Activated CD8-positive, alpha-beta T cell treated with anti-CD3 and anti-CD28 coated beads for 36 hours (primary cell): Measurements from ENCODE around the gene S100A14. TPM values are rescaled to one million over a fixed set of nuclear protein-coding genes. Genes with fewer than 3 reads are reported as not detected.
"Not testable (repeated sequence)": the region's sequence is repeated elsewhere in the genome, so short reads cannot be mapped to it uniquely, and the experiment has no call there.

Experiments used
- ATAC-seq: fragments of 200-7000 bp; cut with Tn5 transposase; one replicate; pipeline ENCODE4 v1.10.0; 2021; ENCODE audit warnings: mild to moderate bottlenecking, moderate library complexity
- CTCF ChIA-PET: fragments of 350-600 bp; sonication (Branson Sonifier 250); formaldehyde crosslinking; loops from one replicate; lab custom pipeline; 2021; ENCODE audit warnings: antibody characterized with exemption; lab: Charles Lee
- POLR2A ChIA-PET: fragments of 350-600 bp; sonication (Branson Sonifier 250); formaldehyde crosslinking; loops from one replicate; lab custom pipeline; 2021; ENCODE audit warnings: antibody characterized with exemption; lab: Charles Lee
- DNase-seq: peaks from one replicate; pipeline ENCODE4 v3.0.0-alpha.2; 2020
- H3K27ac Mint-ChIP-seq: one replicate; pipeline ENCODE4 v1.8.0; 2021; ENCODE audit warnings: mild to moderate bottlenecking, mixed read lengths
- H3K27me3 Mint-ChIP-seq: one replicate; pipeline ENCODE4 v1.8.0; 2021; ENCODE audit warnings: mixed read lengths
- H3K36me3 Mint-ChIP-seq: one replicate; pipeline ENCODE4 v1.8.0; 2021; ENCODE audit warnings: low read depth, mixed read lengths
- H3K4me1 Mint-ChIP-seq: one replicate; pipeline ENCODE4 v1.8.0; 2021; ENCODE audit warnings: low read depth, mixed read lengths
- H3K4me3 Mint-ChIP-seq: one replicate; pipeline ENCODE4 v1.8.0; 2021; ENCODE audit warnings: mild to moderate bottlenecking, moderate library complexity, mixed read lengths
- H3K9me3 Mint-ChIP-seq: one replicate; pipeline ENCODE4 v1.8.0; 2021; ENCODE audit warnings: mixed read lengths
- intact Hi-C: fragments of 100-400 bp; cut with micrococcal nuclease; formaldehyde crosslinking; loops from one replicate; pipeline ENCODE4 v1.10.0; 2022
- total RNA-seq, 2 experiments: library from RNA; stranded (reverse); gene quantifications; one replicate each; pipeline ENCODE4 v1.2.3, GENCODE V29; 2021
- TF ChIP-seq, protein P1 (sequence below): fragments of 200-600 bp; IDR thresholded peaks from one replicate; pipeline ENCODE4 v1.8.0; 2022; ENCODE audit warnings: antibody characterized with exemption, mild to moderate bottlenecking

Gene S100A14
- total RNA-seq, 2 experiments from 2014 or later = not detected

DNA sequence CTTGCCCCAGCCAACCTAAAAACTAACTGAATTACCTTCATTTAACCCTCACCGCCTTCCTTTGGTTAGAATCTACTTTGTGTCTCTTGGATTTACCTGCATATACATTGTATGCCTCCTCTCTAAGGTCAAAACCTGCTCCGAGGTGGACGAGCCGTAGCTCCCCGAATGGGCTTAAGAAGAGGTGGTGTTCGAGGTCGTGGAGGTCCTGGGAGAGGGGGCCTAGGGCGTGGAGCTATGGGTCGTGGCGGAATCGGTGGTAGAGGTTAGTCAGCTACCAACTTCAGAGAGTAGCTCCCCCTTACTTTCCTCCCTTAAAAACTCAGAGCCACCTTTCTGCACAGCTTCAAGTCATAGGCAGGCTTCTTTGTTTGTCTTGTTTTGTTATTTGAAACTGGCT lies 27.0 kb upstream of the S100A14 start:
- POLR2A ChIA-PET = interaction anchor here (0.7 to 7.6 kb wide), 4 partner anchors 9 to 192 kb away, joined by 3 to 64 read pairs (median 10); partner anchors contain the start of gene CHTOP
- H3K27me3 Mint-ChIP-seq = no peaks in the 10 kb centered on the region
- no peaks in the 10 kb centered on the region for H3K9me3 Mint-ChIP-seq
- CTCF ChIA-PET = interaction anchor here (0.9 to 5.5 kb wide), 6 partner anchors 9 to 132 kb away, joined by 3 to 21 read pairs (median 6); partner anchors contain the start of genes CHTOP and S100A13
- no peak overlapping the region for H3K4me3 Mint-ChIP-seq
- TF ChIP-seq, protein P1, sequence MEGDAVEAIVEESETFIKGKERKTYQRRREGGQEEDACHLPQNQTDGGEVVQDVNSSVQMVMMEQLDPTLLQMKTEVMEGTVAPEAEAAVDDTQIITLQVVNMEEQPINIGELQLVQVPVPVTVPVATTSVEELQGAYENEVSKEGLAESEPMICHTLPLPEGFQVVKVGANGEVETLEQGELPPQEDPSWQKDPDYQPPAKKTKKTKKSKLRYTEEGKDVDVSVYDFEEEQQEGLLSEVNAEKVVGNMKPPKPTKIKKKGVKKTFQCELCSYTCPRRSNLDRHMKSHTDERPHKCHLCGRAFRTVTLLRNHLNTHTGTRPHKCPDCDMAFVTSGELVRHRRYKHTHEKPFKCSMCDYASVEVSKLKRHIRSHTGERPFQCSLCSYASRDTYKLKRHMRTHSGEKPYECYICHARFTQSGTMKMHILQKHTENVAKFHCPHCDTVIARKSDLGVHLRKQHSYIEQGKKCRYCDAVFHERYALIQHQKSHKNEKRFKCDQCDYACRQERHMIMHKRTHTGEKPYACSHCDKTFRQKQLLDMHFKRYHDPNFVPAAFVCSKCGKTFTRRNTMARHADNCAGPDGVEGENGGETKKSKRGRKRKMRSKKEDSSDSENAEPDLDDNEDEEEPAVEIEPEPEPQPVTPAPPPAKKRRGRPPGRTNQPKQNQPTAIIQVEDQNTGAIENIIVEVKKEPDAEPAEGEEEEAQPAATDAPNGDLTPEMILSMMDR = no peak
- intact Hi-C loops = no loop called here
- DNase-seq = no peak
- H3K27ac Mint-ChIP-seq = peak overlapping the region; percentile 73
- peaks cover 80% of the 10 kb centered on the region for H3K36me3 Mint-ChIP-seq
- peaks cover 61% of the 10 kb centered on the region for H3K4me1 Mint-ChIP-seq
- ATAC-seq = no peak

DNA sequence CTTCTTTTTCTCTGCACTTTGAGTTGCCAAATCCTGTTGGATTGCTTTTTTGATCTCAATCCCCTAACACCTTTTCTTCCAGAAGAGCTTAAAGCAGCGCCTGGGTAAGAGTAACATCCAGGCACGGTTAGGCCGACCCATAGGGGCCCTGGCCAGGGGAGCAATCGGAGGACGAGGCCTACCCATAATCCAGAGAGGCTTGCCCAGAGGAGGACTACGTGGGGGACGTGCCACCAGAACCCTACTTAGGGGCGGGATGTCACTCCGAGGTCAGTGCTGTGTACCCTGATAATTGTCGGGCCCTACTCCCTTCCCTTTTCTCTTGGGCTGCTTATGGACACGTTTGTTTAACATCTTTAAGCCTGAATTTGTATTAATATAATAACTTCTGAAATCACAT lies 26.0 kb upstream of the S100A14 start:
- intact Hi-C loops = no loop called here
- POLR2A ChIA-PET = interaction anchor here (0.8 to 6.3 kb wide), 4 partner anchors 8 to 329 kb away, joined by 3 to 72 read pairs (median 24); partner anchors contain the start of gene SNAPIN
- Mint-ChIP-seq H3K4me3 (no peak overlapping the region), H3K4me1 (peaks cover 60% of the 10 kb centered on the region), H3K27ac (peak overlapping the region; percentile 23), H3K27me3 (no peaks in the 10 kb centered on the region), H3K36me3 (peaks cover 81% of the 10 kb centered on the region), H3K9me3 (no peaks in the 10 kb centered on the region)
- TF ChIP-seq, protein P1 = no peak
- DNase-seq (no peak), ATAC-seq (no peak)
- CTCF ChIA-PET = interaction anchor here (5.5 kb wide), 1 partner anchor 109 kb away, joined by 21 read pairs; no protein-coding TSS in a partner anchor

DNA sequence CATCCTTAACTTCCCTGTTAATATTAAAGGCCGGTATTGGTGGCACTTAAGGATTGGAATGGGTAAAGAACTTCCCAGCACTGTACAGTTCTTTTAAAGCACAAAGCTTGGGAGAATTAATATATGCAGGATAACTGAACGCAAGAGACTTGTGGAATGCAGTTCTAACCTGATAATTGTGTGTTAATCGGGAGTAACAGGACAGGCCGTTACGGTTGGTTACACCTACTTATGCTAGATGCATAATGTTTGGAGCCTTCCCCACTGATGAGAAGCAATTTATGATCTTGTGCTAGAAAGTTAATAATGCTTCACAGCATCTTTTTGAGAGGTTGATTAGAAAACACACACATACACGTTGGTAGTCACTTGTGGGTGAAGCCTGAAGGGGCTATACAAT lies 24.7 kb upstream of the S100A14 start:
- Mint-ChIP-seq H3K27me3 (no peaks in the 10 kb centered on the region), H3K9me3 (no peaks in the 10 kb centered on the region), H3K4me1 (peaks cover 58% of the 10 kb centered on the region), H3K4me3 (no peak overlapping the region), H3K36me3 (peaks cover 80% of the 10 kb centered on the region), H3K27ac (peak overlapping the region; percentile 52)
- ChIA-PET POLR2A (interaction anchor here (0.9 to 6.3 kb wide), 5 partner anchors 9 to 330 kb away, joined by 3 to 72 read pairs (median 4); partner anchors contain the start of gene SNAPIN), CTCF (interaction anchor here (1.5 to 5.5 kb wide), 2 partner anchors 108 to 130 kb away, joined by 3 to 21 read pairs; no protein-coding TSS in a partner anchor)
- ATAC-seq (no peak), DNase-seq (no peak)
- intact Hi-C loops = no loop called here
- TF ChIP-seq, protein P1 = no peak

DNA sequence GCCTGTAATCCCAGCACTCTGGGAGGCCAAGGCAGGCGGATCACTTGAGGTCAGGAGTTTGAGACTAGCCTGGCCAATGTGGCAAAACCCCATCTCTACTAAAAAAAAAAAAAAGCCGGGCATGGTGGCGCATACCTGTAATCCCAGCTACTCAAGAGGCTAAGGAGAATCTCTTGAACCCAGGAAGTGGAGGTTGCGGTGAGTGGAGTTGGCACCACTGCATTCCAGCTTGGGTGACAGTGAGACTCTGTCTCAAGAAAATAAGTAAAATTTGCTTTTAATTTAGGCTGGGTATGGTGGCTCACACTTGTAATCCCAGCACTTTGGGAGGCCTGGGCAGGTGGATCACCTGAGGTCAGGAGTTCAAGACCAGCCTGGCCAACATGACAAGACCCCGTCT lies 24.1 kb upstream of the S100A14 start:
- DNase-seq, H3K4me3 Mint-ChIP-seq, H3K27me3 Mint-ChIP-seq, H3K9me3 Mint-ChIP-seq, ATAC-seq, intact Hi-C loops: not testable (repeated sequence)
- Mint-ChIP-seq H3K4me1 (peaks cover 55% of the 10 kb centered on the region), H3K27ac (peak overlapping the region; percentile 52), H3K36me3 (peaks cover 78% of the 10 kb centered on the region)
- ChIA-PET CTCF (interaction anchor here (1.4 to 5.5 kb wide), 3 partner anchors 12 to 129 kb away, joined by 3 to 21 read pairs (median 4); no protein-coding TSS in a partner anchor), POLR2A (interaction anchor here (0.6 to 6.3 kb wide), 5 partner anchors 10 to 27 kb away, joined by 3 to 72 read pairs (median 4); partner anchors contain the start of gene SNAPIN)

DNA sequence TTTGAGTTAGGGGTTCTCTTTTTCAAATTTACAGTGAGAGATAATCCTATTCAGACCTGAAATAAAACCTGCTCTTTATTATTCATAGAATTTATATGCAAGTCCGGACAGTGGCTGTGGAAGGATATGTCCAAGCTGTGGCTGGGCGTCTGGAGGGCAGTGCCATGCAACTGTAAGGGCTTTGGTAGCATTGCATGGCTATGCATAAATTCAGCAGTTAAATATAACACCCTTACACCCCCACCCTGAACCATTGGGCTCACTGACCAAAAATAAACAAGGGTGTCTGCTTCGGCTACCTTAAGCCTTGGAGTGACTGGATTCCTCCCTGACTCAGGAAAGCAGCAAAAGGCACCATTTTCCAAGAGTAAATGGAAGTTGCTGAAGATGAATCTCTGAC lies 23.2 kb upstream of the S100A14 start:
- peaks cover 77% of the 10 kb centered on the region for H3K36me3 Mint-ChIP-seq
- no peak overlapping the region for H3K27ac Mint-ChIP-seq
- intact Hi-C loops = no loop called here
- ATAC-seq (no peak), DNase-seq (no peak)
- H3K9me3 Mint-ChIP-seq = no peaks in the 10 kb centered on the region
- CTCF ChIA-PET = interaction anchor here (1.4 kb wide), 1 partner anchor 13 kb away, joined by 4 read pairs; no protein-coding TSS in a partner anchor
- POLR2A ChIA-PET = interaction anchor here (0.9 to 6.3 kb wide), 5 partner anchors 11 to 95 kb away, joined by 3 to 72 read pairs (median 4); partner anchors contain the start of gene SNAPIN
- no peak overlapping the region for H3K4me3 Mint-ChIP-seq
- TF ChIP-seq, protein P1 = no peak
- no peaks in the 10 kb centered on the region for H3K27me3 Mint-ChIP-seq
- peaks cover 50% of the 10 kb centered on the region for H3K4me1 Mint-ChIP-seq
